H1 (cell line): Measurements from ENCODE around the gene CHST11. TPM values are rescaled to one million over a fixed set of nuclear protein-coding genes. Genes with fewer than 3 reads are reported as not detected.

Source experiments
- E2F6 ChIP-seq: IDR thresholded peaks from 2 replicates; pipeline ENCODE4 v1.6.1; 2012; ENCODE audit warnings: inconsistent platforms
- JUN ChIP-seq: IDR thresholded peaks from 2 replicates; pipeline ENCODE4 v1.6.1; 2011; ENCODE audit warnings: low read depth, mild to moderate bottlenecking, improper control_type of control experiment, low read length
- MAFK ChIP-seq: IDR thresholded peaks from 2 replicates; pipeline ENCODE4 v1.6.1; 2012; ENCODE audit warnings: low read depth, mild to moderate bottlenecking, improper control_type of control experiment, low read length
- NANOG ChIP-seq: IDR thresholded peaks from 2 replicates; pipeline ENCODE4 v1.6.1; 2011; ENCODE audit warnings: low read length, low read depth, mild to moderate bottlenecking, inconsistent platforms; ENCODE audit not compliant: insufficient read depth, poor library complexity, severe bottlenecking
- polyA plus RNA-seq, 7 experiments: library from polyadenylated mRNA; depleted of rRNA in 3 of 7; stranded (reverse) in 5 of 7; unstranded in 2 of 7; fragments of >200 nt in 5 of 7; fragments of 200-250 nt in 2 of 7; gene quantifications; 1 replicate in 5 of 7; 2 replicates in 1 of 7; 4 replicates in 1 of 7; pipeline versions ENCODE4 v1.2.1 to v1.2.3, GENCODE V29; 2011 to 2013; ENCODE audit warnings: missing spikeins in 2 of 7, mixed read lengths in 2 of 7
- total RNA-seq: library from RNA; stranded (reverse); fragmentation: NEBNext Ultra II Directional; extraction: Animal tissue kit (Norgen Biotek cat#: 25700); gene quantifications from 2 replicates; pipeline ENCODE4 v1.2.1, GENCODE V29; 2021

CHST11 gene
- total and polyA plus RNA-seq, 2 of the 8 experiments (the other 6 are each of a cell fraction or from before 2014, with no cell fraction given): 14.4 to 20.8 TPM

GRCh38 chr12:104596898-104597843 lies 140.4 kb downstream of the CHST11 start (continued):
- TF ChIP-seq NANOG: no peak
- no peak for TF ChIP-seq JUN
- TF ChIP-seq MAFK: no peak
- no peak for TF ChIP-seq E2F6
